ENCODE results near the gene JCHAIN. TPM values are rescaled to one million over a fixed set of nuclear protein-coding genes. Genes with fewer than 3 reads are reported as not detected.

The JCHAIN gene
- total RNA-seq, 4 donors from 2014 or later = 15.8 to 99.9 (median 36.0) TPM

GRCh38 chr4:70711599-70711998 is 45.3 kb upstream of the JCHAIN start:
- TF ChIP-seq CTCF (IDR thresholded peaks at IDR 0.05) = no peak
- no peak for ATAC-seq (ENCODE audit: low FRiP score)
- no peak for DNase-seq (ENCODE audit: low spot score)

- no peak for TF ChIP-seq CTCF (IDR thresholded peaks at IDR 0.05)
- no peak for ATAC-seq (ENCODE audit: low FRiP score)
Measured at GRCh38 chr4:70709611-70710205, 43.4 kb upstream of the JCHAIN start.

GRCh38 chr4:70706516-70706915 is 40.2 kb upstream of the JCHAIN start:
- no peak for TF ChIP-seq CTCF (IDR thresholded peaks at IDR 0.05)
- no peak for DNase-seq (ENCODE audit: low spot score)
- ATAC-seq (ENCODE audit: low FRiP score) = no peak

More at GRCh38 chr4:70709611-70710205, 43.4 kb upstream of the JCHAIN start:
- DNase-seq (ENCODE audit: low spot score) = no peak

DNA sequence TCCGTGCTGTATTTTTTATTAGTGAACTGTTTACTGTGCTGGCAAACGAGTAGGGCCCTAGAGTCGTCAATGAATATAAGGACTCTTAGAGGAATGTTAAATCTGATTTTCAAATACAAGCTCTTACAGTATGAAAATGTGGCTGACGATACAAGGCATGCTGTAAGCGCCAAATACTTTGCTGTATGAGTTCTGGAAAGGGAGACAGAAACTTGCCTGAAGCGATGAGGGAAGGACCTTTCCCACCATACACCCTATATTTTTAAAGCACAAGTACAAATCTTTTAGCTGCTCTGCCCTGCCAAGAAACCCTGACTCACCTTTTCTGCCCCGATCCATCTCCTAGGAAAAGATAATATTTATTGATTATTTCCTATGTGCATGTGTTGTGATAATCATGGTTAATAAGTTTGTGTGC is 39.7 kb upstream of the JCHAIN start:
- TF ChIP-seq CTCF (IDR thresholded peaks at IDR 0.05) = no peak
- ATAC-seq (ENCODE audit: low FRiP score) = no peak
- no peak for DNase-seq (ENCODE audit: low spot score)

- DNase-seq (ENCODE audit: low spot score) = peak; percentile 60
- ATAC-seq (ENCODE audit: low FRiP score) = peak; percentile 74
- TF ChIP-seq CTCF (IDR thresholded peaks at IDR 0.05) = no peak
Measured at GRCh38 chr4:70705183-70706043, 39.1 kb upstream of the JCHAIN start.

DNA sequence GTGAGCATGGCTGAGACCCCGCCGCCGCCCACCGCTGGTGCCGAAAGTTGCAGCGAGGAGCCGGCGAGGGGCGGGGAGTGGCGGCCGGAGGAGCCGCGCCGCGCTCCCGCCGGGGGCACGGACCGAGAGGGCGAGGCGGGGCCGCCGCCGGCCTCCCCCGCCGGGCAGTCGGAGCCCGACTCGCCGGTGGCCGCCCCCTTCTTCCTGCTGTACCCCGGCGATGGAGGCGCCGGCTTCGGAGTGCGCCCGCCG is 38.5 kb upstream of the JCHAIN start:
- ATAC-seq (ENCODE audit: low FRiP score) (peak; percentile 49), DNase-seq (ENCODE audit: low spot score) (no peak)
- TF ChIP-seq CTCF (IDR thresholded peaks at IDR 0.05) = no peak

Data from omental fat pad (tissue), 4 donors.